Urinary bladder (tissue), 4 donors: Measurements from ENCODE around the gene BLCAP. TPM values are rescaled to one million over a fixed set of nuclear protein-coding genes. Genes with fewer than 3 reads are reported as not detected.
"Not testable (repeated sequence)": the region's sequence is repeated elsewhere in the genome, so short reads cannot be mapped to it uniquely, and the experiment has no call there.

ENCODE experiments used
- DNase-seq: peaks from one replicate; pipeline ENCODE4 v3.0.0-alpha.2; 2015; ENCODE audit errors: extremely low spot score
- H3K27ac ChIP-seq: one replicate; pipeline ENCODE4 v1.5.1; 2013; ENCODE audit warnings: low read depth, mild to moderate bottlenecking, moderate library complexity
- H3K36me3 ChIP-seq: one replicate; pipeline ENCODE4 v1.6.1; 2013; ENCODE audit warnings: mild to moderate bottlenecking, moderate library complexity; ENCODE audit not compliant: insufficient read depth
- H3K4me1 ChIP-seq: one replicate; pipeline ENCODE4 v1.6.1; 2013; ENCODE audit warnings: mild to moderate bottlenecking, moderate library complexity; ENCODE audit not compliant: insufficient read depth
- H3K4me3 ChIP-seq: one replicate; pipeline ENCODE4 v1.5.1; 2013; ENCODE audit warnings: low read depth, low read length
- WGBS: extraction: QIAGEN DNeasy Blood & Tissue Kit; methylation state at CpG from one replicate; pipeline ENCODE4 v1.1.7; 2013; 5-methylcytosine and 5-hydroxymethylcytosine counted together
- polyA plus RNA-seq: library from polyadenylated mRNA; stranded (reverse); fragments of 200-250 nt; gene quantifications from one replicate; pipeline ENCODE4 v1.2.3, GENCODE V29; 2013
- total RNA-seq: library from RNA; depleted of rRNA; stranded (reverse); fragments of >200 nt; gene quantifications from one replicate; pipeline ENCODE4 v1.2.3, GENCODE V29; 2014
- donor health status: healthy with polysubstance abuse.
- donor health status: healthy.

Gene BLCAP, protein sequence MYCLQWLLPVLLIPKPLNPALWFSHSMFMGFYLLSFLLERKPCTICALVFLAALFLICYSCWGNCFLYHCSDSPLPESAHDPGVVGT
- 82.5 TPM for total RNA-seq
- polyA plus RNA-seq: 94.0 TPM

DNA sequence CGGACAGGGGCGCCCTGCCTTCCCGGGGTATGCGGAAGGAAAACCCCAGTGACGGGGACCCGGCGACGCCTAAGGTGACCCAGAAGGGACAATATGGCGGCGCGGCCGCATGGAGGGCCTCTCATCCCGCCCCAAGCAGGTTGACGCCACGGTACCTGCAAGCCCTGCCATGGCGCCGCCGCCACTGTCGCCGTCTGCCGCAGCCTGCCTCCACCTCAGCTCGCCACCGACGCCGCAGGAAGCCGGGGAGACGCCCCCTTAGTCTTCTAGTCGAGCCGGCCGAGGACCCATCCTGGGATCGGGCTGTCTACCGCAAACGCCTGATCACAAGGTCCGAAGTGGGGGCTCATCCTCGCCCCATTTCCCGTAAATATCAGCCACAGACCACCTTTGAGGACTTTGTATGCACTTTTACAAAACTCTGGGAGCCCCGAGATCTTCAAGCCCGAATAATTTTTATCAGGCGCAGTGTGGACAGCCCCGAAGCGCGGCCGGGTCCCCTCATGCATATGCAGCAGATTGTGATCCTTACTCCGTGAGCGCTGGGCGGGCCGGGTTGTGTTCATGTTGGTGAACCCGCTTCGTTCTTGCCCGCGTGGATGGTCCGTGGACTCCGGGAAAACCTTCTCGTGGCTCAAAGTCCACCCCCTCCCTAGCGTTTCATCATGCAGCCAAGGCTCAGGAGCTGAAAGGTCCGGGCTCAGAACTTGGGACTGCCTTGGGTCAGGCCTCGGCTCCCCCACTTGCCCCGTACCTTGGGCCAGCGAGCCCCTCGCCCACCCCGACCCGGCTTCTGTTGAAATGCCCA, at the start of gene BLCAP:
BLCAP (minus strand) TSS at position 239 of the 808 bp plus-strand sequence. CDS start 8,702 bp downstream, outside the sequence.
- DNase-seq: peak; percentile 80
- WGBS: under 1% methylated on average over 62 of the region's 62 CpGs
- Histone ChIP-seq H3K4me1 (no peaks in the 10 kb centered on the region), H3K27ac (peak within 1 kb of the TSS; percentile 92), H3K36me3 (no peaks in the 10 kb centered on the region), H3K4me3 (peak within 1 kb of the TSS; percentile 95)

DNA sequence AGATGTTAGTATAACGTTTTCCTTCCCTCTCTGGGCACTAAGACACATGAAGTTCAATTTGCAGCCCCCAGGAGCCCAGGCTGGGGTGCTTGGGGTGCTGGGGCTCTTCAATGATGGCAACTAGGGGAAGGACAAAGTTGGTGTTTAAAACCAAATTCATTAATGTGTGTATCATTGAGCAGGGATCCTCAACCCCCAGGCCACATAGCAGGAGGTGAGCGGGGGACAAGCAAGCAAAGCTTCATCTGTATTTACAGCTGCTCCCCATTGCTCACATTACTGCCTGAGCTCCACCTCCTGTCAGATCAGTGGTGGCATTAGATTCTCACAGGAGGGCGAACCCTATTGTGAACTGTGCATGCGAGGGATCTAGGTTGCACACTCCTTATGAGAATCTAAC, 49.8 kb upstream of the BLCAP start:
- DNase-seq, H3K36me3 ChIP-seq, H3K27ac ChIP-seq, H3K4me3 ChIP-seq, H3K4me1 ChIP-seq: not testable (repeated sequence)
- 83% methylated on average over 4 of the region's 4 CpGs for WGBS

DNA sequence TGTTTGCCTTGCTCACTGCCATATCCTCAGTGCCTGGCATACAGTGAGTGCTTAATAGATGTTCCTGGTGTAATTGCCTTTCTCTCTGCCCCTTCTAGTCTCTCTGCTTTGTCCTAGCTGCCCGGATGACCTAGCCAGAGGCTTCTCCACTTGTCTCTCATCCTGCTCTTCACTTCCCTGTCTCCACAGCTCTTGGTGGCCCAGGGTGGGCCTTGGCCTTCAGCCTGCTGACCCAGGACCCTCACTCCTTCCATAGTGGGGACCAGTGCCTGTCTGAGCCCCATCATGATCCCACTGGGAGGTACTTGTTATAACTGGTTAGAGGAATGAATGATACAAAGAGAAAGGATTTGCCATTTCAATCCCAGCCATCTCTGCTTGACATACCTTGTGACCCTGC, 49.2 kb upstream of the BLCAP start:
- DNase-seq: no peak

DNA sequence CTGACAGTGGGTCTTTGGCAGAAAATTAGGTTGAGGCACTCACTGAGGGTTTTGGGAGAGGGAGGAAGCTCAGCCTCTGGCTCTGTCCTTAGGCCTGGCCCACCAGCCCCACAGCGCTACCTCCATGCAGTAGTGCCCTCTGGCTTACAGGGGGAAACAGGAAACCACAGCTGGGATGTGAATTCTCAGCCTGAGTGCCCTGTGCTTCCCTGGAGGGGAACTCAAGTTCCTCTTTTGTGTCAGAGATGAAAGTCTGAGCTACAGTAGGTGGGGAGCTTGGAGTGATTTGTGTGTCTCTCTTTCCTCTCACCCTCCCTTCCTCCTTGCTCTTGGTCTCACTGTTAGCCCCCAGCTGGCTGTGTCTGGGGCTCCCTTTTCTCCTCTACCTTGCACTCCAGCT, 48.2 kb upstream of the BLCAP start:
- no peak for DNase-seq
- Histone ChIP-seq H3K36me3 (no peaks in the 10 kb centered on the region), H3K27ac (no peak overlapping the region), H3K4me3 (no peak overlapping the region), H3K4me1 (no peaks in the 10 kb centered on the region)
- WGBS: 28% methylated on average over 1 of the region's 1 CpG

More for the DNA sequence above, 49.2 kb upstream of the BLCAP start:
- H3K36me3 ChIP-seq: no peaks in the 10 kb centered on the region
- H3K4me3 ChIP-seq: no peak overlapping the region
- WGBS: 69% methylated on average over 1 of the region's 1 CpG
- H3K4me1 ChIP-seq: no peaks in the 10 kb centered on the region
- no peak overlapping the region for H3K27ac ChIP-seq

DNA sequence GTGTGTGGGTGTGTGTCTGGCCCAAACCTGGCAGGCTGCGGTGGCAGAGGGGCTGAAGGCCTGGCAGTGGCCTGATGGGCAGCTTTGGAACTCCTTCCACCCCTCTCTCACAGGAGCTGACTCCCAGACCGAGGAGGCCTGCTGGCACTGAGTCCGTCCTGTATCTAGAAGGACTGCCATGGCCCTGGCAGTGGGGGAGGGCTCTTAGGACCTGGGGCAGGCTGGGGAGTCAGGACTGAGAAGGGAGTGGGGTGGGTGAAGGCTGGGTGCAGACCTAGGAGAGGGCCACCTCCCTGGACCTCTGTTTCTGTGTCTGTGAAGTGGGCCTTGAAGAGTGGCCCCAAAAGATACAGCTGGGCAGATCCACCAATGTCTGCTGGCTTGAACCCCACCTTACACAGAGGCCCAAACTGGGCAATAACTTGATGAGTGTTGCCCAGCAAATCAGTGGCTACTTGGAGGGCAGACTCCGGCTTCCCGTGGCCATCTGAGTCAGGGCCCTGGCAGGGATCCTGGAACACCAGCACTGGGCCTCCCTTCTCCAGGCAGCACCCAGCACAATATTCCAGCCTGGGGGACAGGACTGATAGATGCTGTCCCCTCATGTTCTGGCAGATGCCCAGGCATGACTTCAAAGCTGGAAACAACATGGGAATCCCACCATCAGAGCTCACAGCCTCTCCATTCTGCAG, 46.7 kb upstream of the BLCAP start:
- Histone ChIP-seq H3K36me3 (no peaks in the 10 kb centered on the region), H3K27ac (no peak overlapping the region), H3K4me3 (no peak overlapping the region), H3K4me1 (no peaks in the 10 kb centered on the region)
- 82% methylated on average over 5 of the region's 5 CpGs for WGBS
- no peak for DNase-seq

DNA sequence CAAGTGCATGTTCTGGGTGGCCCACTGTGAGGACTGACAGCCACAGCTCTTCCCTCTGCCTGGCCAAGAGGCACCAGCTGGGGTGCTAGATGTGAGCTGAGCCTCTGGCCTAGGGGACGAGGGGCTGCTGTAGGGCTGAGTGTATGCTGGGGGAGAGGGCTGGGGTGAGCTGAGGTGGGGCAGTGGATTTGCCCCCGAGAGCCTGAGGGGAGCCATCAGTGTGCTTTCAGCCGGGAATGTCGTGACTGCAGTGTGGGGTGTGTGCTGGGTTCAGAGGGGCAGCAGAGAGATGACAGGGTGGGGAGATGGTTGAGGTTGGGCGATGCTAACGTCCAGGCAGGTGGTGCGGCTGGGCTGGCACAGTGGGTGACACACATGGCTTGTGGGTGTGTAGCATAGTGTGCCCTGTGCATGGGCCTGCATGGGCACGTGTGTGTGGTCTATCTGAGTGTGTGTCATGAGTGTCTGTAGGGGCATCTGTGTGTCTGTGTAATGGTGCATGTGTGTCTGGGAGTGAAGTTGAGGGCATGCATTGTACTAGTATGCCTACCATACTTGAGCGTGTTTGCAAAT, 46.0 kb upstream of the BLCAP start:
- Histone ChIP-seq H3K4me3 (no peak overlapping the region), H3K4me1 (no peaks in the 10 kb centered on the region), H3K27ac (no peak overlapping the region), H3K36me3 (no peaks in the 10 kb centered on the region)
- DNase-seq: no peak
- WGBS: 83% methylated on average over 9 of the region's 9 CpGs

DNA sequence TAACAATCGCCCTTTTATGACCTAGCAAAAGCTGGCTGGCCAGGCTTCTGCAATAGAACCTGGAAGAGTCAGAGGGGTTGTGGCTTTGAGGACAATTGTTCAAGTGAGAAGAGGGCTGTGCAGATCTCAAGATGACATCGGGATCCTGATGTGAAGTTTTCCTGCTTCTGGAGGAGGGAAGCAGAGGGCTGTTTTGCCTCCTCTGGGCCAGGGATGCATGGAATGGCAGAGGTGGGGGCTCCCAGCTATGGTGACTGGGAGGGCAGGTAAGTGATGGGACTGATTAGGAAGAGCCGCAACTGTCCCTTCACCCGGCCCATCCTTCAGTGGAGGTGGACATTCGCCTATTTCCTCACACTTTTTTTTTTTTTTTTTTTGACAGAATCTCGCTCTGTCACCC, 43.4 kb upstream of the BLCAP start:
- H3K4me3 ChIP-seq: no peak overlapping the region
- WGBS: 71% methylated on average over 6 of the region's 6 CpGs
- no peak for DNase-seq
- no peaks in the 10 kb centered on the region for H3K4me1 ChIP-seq
- H3K36me3 ChIP-seq: no peaks in the 10 kb centered on the region
- no peak overlapping the region for H3K27ac ChIP-seq

DNA sequence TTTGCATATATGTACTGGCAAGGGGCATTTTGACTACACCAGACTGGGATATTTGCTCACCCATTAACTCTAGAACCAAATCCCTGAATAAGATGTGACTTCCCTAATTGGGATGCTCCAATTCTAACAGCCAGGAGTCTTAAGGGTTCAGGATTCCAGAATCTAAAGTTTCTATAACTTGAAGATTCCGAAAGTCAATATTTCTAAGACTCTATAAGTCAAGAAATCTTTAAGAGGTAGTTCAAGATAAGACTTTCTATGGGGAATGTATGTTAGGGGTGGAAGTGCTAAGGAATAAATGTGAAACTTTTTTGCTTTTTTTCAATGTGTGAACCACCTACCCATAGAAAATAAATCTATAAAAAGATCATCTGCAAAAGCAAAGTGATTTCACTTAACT, 42.7 kb upstream of the BLCAP start:
- H3K4me3 ChIP-seq: no peak overlapping the region
- no peaks in the 10 kb centered on the region for H3K36me3 ChIP-seq
- 93% methylated on average over 1 of the region's 1 CpG for whole genome bisulfite sequencing
- no peak for DNase-seq
- no peak overlapping the region for H3K27ac ChIP-seq
- H3K4me1 ChIP-seq: no peaks in the 10 kb centered on the region

DNA sequence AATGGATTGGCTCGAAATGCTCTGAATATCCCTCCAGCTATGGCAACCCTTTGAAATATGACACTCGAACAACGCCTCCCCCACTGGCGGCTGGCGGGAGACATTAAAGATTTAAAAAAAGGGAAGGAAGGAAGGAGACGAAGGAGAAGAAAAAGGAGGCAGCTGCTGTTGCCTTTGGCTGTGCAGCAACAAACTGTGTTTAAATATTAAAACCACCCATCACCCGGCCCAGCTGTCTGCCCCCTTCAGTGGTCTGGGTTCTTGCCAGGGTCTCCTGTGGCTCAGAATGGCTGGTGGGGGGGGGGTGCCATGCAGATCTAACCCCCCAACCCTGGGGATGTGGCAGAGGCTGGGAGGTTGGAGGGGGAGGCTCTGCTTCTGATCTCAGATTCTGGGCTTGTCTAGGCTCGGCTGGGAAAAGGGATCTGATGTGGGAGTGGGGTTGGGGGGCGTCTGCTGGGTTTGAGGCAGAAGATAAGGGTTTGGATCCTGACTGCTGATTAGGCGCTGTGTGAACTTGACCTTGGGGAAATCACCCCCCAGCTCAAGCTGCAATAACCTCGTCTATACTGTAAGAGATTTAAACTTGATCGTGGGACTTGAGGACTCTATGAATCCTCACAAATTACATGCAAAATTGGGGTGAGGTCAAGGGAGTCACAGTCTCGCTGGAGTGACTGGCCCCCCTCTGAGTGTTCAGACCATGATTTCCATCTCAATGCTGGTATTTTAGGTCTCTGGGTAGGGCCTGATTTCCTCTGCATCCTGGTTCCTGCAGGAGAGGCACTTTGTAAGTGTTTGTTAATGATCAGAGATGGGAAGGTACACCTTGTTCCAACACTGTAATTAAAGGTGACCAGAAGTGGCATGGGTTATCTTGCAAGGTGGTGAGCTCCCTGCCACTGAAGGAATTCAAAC, 40.3 kb upstream of the BLCAP start:
- Histone ChIP-seq H3K4me1 (no peaks in the 10 kb centered on the region), H3K27ac (no peak overlapping the region), H3K36me3 (no peaks in the 10 kb centered on the region), H3K4me3 (no peak overlapping the region)
- 4% methylated on average over 13 of the region's 13 CpGs for WGBS
- DNase-seq: no peak

DNA sequence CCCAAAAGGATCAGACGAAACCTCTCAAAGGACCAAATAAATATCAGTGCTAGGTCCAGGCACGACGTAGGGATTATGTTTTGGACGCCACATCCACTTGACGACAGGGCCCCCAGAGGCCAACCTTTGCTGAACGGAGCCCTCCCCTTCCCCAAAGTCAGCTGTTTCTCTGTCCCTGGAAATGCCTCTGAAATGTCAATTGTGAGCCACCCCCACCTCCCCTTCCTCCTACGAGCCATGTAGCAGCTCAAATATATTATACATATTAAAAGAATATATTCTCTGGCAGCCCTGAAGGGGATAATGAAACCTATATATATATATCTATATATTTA, 39.6 kb upstream of the BLCAP start:
- no peak overlapping the region for H3K4me3 ChIP-seq
- 9% methylated on average over 7 of the region's 7 CpGs for WGBS
- H3K27ac ChIP-seq: no peak overlapping the region
- no peaks in the 10 kb centered on the region for H3K36me3 ChIP-seq
- DNase-seq: no peak
- H3K4me1 ChIP-seq: no peaks in the 10 kb centered on the region

DNA sequence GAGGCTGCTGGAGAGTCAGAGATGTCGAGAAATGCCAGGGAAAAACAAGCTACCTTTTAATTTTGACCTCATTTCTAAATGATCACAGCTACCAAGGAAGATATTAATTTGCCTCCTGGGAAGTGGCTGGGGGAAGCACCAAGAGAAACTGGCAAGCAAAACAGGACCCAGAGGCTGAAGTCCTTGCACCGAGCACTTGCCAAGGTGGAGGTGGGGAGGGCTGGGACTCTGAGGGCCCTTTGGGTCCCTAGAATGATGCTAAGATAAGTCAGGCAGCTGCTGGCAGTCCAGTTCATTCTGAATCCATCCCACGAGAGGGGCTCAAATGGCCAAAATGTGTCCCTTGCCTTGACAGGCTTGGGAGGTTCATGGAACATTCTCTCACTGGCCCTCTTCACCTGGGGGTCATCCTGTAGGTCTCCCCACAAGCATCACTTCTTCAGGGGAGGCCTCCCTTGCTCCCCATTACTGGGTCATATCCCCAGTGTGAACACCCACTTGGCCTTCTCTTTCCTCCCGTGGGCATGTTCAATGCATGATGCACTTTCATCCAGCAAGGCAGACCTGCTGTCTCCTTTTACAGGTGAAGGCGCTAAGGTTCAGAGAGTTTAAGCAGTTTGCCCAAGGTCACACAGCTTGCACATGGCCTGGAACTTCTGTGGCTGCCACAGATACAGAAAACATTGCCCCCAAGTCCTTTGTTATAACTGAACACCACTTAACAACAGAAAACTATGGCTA, 39.1 kb upstream of the BLCAP start:
- no peak for DNase-seq
- Histone ChIP-seq H3K4me3 (no peak overlapping the region), H3K4me1 (no peaks in the 10 kb centered on the region), H3K27ac (no peak overlapping the region), H3K36me3 (no peaks in the 10 kb centered on the region)
- WGBS: 62% methylated on average over 5 of the region's 5 CpGs

DNA sequence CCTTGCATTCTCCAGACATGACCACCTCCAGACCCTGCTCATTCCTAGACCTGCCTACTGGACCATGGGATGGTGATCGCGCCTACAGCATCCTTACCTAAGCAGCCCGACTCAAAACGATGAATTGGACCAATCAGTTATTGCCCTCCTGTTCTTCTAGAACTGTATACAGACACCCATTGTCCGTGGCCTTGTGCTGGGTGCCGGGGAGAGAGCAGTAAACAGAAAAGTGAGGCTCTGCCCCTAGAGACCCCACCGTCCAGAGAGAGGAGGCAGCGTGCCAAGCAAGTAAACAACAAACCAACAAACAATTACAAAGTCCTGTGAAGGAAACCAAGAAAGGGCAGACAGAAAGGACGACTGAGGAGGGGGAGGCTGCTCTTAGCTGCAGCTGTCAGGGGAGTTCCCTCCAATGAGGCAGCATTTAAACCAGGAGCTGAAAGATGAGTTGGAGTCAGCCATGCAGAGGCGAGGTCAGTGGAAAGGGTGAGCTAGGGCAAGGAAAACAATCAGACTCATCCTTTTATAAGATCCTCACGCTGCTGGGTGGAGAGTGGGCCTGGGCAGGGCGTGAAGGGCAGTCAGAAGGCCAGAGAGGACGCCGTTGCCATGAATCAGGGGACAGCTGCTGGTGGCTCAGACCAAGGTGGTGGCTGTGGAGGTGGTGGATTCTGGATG, 37.6 kb upstream of the BLCAP start:
- H3K36me3 ChIP-seq: no peaks in the 10 kb centered on the region
- DNase-seq: no peak
- H3K4me3 ChIP-seq: no peak overlapping the region
- WGBS: 70% methylated on average over 14 of the region's 14 CpGs
- no peaks in the 10 kb centered on the region for H3K4me1 ChIP-seq
- no peak overlapping the region for H3K27ac ChIP-seq
